Measurements from ENCODE around the gene MYO10.
"Not testable (repeated sequence)": the region's sequence is repeated elsewhere in the genome, so short reads cannot be mapped to it uniquely, and the experiment has no call there.

The MYO10 gene

DNA sequence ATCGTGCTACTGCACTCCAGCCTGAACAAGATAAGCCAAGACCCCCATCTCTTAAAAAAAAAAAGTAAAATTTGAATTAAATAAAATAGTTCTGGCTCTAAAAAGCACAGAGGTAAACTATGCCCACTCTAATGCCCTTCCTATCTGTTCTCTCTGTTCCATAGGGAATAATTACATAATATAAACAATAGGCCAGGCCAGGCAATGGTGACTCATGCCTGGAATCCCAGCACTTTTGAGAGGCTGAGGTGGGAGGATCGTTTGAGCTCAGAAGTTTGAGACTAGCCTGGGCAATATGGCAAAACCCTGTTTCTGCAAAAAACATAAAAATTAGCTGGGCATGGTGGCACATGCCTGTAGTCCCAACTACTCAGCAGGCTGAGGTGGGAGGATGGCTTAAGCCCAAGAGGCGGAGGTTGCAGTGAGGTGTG is 47.4 kb downstream of the MYO10 start:
- DNase-seq (ENCODE audit: low read depth in 2 of 2, low spot score in 1 of 2) = no peak

DNA sequence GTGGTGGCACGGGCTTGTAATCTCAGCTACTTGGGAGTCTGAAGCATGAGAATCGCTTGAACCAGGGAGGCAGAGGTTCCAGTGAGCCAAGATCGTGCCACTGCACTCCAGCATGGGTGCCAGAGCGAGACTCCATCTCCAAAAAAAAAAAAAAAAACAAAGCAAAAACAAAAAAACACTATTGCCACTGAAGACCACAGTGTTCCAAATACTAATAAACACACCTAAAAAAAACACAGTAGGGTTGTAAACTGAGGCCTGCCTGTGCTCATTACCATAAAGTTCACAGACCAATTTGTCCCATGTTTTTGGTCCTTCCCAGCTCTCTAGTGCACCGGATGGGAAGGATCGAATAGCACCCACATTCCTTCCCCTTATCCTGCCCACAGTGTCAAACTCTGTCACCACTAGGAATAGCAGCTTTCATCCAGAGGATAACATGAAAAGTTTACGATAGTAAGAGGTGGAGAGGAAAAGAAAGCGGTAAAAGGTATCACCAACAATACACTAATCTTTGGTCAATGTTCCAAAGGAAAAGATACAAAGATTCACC is 49.2 kb downstream of the MYO10 start:
- DNase-seq (ENCODE audit: low read depth in 2 of 2, low spot score in 1 of 2) = no peak

- no peak for DNase-seq (ENCODE audit: low read depth in 2 of 2, low spot score in 1 of 2)
These were observed 49.7 kb downstream of the MYO10 start for GRCh38 chr5:16886366-16886736.

- no peak for DNase-seq (ENCODE audit: low read depth in 2 of 2, low spot score in 1 of 2)
These were observed 50.3 kb downstream of the MYO10 start for GRCh38 chr5:16885635-16886365.

DNA sequence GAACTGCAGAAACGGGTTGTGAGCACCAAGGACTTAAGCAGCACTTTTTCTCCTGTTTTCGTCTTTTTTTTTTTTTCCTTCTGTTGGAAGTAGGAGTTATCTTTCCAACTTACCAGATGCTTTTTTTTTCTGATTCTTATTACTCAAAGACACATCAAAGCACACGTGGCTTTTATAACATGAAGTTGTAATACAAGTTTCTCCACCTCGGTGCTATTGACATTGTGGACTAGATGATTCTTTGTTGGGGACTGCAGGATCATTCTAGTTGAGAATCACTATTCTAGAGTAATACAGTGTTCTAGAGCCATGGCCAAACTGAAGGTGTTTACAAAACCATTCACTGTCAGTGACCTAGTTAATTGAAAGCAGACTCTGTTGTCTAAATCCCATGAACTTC is 51.5 kb downstream of the MYO10 start:
- no peak for DNase-seq (ENCODE audit: low read depth in 2 of 2, low spot score in 1 of 2)

DNA sequence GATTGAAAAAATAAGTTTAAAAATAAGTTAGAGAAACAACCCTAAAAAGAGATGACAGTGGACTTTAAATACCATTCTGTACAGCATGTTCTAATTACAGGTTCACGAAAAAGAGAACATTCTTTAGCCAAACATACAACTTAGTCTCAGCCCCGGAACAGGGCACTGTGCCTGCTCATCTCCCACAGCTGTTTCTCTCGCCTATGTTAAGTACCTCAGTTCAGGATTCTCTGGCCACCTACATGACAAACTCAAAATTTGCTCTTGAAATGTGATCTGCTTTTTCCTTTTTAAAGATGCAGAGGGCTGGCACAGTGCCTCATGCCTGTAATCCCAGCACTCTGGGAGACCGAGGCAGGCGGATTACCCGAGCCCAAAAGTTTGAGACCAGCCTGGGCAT is 52.3 kb downstream of the MYO10 start:
- DNase-seq (ENCODE audit: low read depth in 2 of 2, low spot score in 1 of 2) = no peak

GRCh38 chr5:16883176-16883575 is 52.9 kb downstream of the MYO10 start:
- no peak for DNase-seq (ENCODE audit: low read depth in 2 of 2, low spot score in 1 of 2)

DNA sequence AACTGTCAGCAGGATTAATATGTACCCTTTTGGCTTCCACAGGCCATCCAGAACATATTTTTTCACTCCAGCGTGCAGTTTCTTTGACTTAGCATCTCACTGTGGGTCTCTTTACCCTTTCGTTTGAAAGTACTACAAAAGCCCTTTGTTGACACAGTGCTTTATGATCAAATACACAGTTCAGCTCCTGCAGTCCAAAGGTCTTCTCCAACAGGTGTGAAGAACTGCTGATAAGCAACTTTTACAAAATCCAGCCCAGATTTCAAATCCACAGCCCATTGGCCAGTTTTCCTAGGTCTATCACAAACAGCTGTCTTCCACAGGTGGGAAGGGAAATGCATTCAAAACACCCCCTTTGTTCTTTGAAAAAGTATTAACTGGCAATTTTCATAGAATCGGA is 54.8 kb downstream of the MYO10 start:
- no peak for DNase-seq (ENCODE audit: low read depth in 2 of 2, low spot score in 1 of 2)

DNA sequence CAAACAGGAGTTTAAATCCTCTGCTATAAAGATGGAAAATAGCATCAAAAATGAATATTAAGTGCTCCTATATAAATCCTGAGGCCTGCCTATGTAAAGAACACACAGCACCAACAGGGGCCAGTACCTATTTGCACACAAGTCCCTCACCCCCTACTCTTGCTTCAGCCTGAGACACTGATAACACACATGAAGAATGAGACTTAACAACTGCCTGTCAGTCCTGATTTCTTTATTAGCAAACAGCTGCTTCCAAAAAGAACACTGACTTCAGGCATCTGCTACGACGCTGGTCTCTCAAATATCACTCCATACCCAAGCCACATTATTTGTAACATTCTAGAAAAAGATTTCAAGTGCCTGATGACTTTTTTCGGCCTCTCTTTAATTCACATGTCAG is 55.5 kb downstream of the MYO10 start:
- no peak for DNase-seq (ENCODE audit: low read depth in 2 of 2, low spot score in 1 of 2)

GRCh38 chr5:16879650-16880049 is 56.4 kb downstream of the MYO10 start:
- no peak for DNase-seq (ENCODE audit: low read depth in 2 of 2, low spot score in 1 of 2)

- no peak for DNase-seq (ENCODE audit: low read depth in 2 of 2, low spot score in 1 of 2)
These were observed 56.9 kb downstream of the MYO10 start for GRCh38 chr5:16879191-16879590.

DNA sequence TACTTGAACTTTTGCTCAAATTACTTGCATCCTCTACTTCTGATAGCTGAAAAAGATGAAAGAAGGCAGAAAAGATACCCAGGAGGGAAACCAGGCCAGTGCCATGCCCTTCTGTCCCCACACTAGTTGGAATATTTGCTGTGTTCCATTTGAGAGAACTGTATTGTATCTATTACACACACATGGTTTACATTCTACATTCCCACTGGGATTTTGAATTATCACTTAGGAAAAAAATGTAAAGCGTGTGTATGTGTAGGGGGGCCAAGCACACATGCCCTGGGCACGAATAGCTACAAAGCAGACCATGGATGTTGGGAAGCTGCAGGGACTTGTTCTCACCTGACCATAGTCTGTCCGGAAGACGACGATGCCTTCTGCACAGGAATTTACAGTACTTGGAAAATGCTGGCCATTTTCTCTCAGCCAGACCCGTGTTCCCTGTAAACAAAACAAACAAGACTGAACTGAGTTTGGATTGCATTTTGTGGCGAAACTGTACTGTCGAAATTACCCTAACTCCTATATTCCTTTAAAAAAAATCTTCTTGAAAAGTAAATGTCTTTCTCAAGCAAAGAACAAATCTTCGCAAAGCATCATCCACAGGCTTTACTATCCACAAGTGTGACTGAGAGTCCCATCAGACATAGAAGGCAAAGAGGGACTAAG is 58.7 kb downstream of the MYO10 start:
- no peak for DNase-seq (ENCODE audit: low read depth in 2 of 2, low spot score in 1 of 2)

DNA sequence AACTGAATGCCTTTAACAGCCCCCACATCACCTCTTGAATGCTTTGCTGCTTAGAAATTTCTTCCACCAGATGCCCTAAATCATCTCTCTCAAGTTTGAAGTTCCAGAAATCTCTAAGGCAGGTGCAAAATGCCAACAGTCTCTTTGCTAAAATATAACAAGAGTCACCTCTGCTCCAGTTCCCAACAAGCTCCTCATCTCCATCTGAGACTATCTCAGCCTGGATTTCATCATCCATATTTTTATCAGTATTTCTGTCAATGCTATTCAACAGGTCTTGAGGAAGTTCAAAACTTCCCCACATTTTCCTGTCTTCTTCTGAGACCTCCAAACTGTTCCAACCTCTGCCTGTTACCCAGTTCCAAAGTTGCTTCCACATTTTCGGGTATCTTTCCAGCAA is 61.7 kb downstream of the MYO10 start:
- DNase-seq (ENCODE audit: low read depth in 2 of 2, low spot score in 1 of 2) = not testable (repeated sequence)

GRCh38 chr5:16871746-16872339 is 64.2 kb downstream of the MYO10 start:
- DNase-seq (ENCODE audit: low read depth in 2 of 2, low spot score in 1 of 2) = no peak

DNA sequence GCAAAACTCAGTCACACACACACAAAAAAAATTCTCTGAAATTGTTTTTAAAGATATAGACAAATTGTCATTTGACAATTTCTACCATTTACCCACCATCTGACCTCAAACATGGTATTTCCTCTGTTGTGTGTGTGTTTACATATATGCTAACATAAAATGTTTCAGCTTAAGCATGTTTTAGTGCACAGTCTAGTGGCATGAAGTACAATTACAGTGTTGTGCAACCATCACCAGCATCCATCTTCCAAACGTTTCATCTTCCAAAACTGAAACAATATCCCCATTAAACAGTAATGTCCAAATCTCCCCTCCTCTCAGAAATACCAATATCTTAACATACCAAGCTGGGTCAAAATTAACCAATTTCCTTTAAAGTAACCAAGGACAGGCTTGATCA is 65.2 kb downstream of the MYO10 start:
- no peak for DNase-seq (ENCODE audit: low read depth in 2 of 2, low spot score in 1 of 2)

GRCh38 chr5:16869821-16870796 is 66.0 kb downstream of the MYO10 start:
- no peak for DNase-seq (ENCODE audit: low read depth in 2 of 2, low spot score in 1 of 2)

GRCh38 chr5:16867577-16867953 is 68.5 kb downstream of the MYO10 start:
- no peak for DNase-seq (ENCODE audit: low read depth in 2 of 2, low spot score in 1 of 2)

DNA sequence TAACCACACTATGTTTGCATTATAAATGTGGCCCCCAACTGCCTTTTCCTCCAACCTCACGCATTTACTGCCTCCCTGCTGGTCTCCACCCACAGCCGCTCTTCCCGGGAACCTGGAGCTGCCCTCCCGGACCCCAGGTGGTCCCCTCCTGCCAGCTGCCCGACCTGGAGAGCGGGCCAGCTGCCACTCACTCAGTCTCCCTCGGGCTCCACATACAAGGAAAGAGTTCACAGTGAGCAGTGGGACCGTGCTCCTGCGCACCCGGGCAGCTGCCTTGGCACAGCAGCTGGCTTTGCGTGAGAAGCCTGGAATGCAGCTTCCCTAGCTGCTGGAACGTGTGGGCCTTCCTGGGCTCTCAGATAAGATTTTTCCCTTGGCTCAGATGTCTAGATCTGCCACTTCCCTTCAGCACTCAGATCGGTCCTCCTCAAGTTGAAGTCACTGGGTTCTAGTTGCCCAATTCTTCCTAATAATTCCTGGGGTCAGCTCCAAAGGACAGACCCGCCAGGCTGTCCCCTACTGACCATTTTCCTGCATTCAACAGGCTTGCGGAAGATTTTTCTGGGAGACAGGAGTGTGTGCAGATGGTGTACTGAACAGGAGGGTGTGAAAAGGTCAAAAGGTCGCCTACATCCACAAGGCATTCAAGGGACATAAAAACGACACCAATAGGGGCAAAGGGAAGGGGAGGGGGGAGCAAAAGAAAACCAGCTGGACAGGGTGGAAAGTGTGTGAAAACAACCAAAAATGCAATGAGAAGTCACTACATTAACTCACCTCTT is 69.1 kb downstream of the MYO10 start:
- no peak for DNase-seq (ENCODE audit: low read depth in 2 of 2, low spot score in 1 of 2)

DNA sequence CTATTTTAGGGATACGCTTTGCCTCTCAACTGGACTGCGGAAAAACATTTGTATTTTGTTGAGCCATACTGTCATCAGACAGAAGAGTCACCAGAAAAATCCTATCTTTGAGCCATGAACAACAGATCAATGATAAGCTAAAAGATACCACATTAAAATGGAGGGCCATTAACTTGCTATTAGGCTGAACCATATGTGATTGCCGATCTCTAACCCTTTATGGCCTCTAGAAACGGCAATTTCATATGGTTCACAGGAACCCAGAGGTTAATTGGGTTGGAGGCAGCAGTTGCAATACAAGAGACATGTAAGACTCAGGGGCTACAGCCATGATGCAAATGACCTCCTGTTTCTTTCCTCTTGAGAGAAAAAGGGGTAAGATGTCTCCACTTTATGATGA is 69.8 kb downstream of the MYO10 start:
- no peak for DNase-seq (ENCODE audit: low read depth in 2 of 2, low spot score in 1 of 2)

- no peak for DNase-seq (ENCODE audit: low read depth in 2 of 2, low spot score in 1 of 2)
These were observed 70.9 kb downstream of the MYO10 start for GRCh38 chr5:16865151-16865550.

Measured in stimulated activated CD8-positive, alpha-beta memory T cell treated with anti-CD3 and anti-CD28 coated beads, Interleukin-4, amount 100 ng/mL, for 4 hours (primary cell).